T-cell (primary cell): ENCODE data around the gene NUDCD3. TPM values are rescaled to one million over a fixed set of nuclear protein-coding genes. Genes with fewer than 3 reads are reported as not detected.
A peak's percentile ranks its signal among the peaks of the same experiment; 100 is the strongest.

Experiments
- ATAC-seq, 4 experiments: fragments of 200-7000 bp in 3 of 4; fragments of 150-1000 bp in 1 of 4; cut with Tn5 transposase; replicated peaks in 1 of 4; 1 replicate in 3 of 4; 2 replicates in 1 of 4; pipeline ENCODE4 v1.10.0; 2021; ENCODE audit warnings: moderate library complexity in 3 of 4, mild to moderate bottlenecking in 2 of 4, moderate number of reproducible peaks in 1 of 4
- CTCF ChIA-PET, 2 donors: fragments of 300-600 bp; sonication (Branson Sonifier 250); formaldehyde crosslinking; loops; one replicate each; lab custom pipeline; 2022; ENCODE audit warnings: antibody characterized with exemption in 2 of 2; lab: Charles Lee
- POLR2A ChIA-PET, 2 donors: fragments of 300-600 bp; sonication (Branson Sonifier 250); formaldehyde crosslinking; loops; one replicate each; lab custom pipeline; 2022; ENCODE audit warnings: antibody characterized with exemption in 2 of 2; lab: Charles Lee
- DNase-seq, 35 experiments: peaks; one replicate each; pipeline versions ENCODE4 v3.0.0 to v3.0.0-alpha.2; 2013 to 2023
- H3K27ac ChIP-seq: one replicate; pipeline ENCODE4 v1.5.1; 2013; ENCODE audit warnings: low read length
- H3K27me3 ChIP-seq, 2 experiments: replicated peaks in 1 of 2; 1 replicate in 1 of 2; 2 replicates in 1 of 2; pipeline versions ENCODE4 v1.6.1 to v1.7.0; 2013; ENCODE audit warnings: low read length in 1 of 2, mixed read lengths in 1 of 2; ENCODE audit not compliant: control insufficient read depth in 2 of 2, insufficient read depth in 2 of 2; ENCODE audit errors: extremely low read depth in 1 of 2
- H3K36me3 ChIP-seq, 2 donors: 1 replicate in 1 of 2; 2 replicates in 1 of 2; pipeline versions ENCODE4 v1.6.1 to v1.7.0; 2013; ENCODE audit warnings: low read length in 1 of 2; ENCODE audit not compliant: control insufficient read depth in 2 of 2, insufficient read depth in 1 of 2; ENCODE audit errors: extremely low read depth in 1 of 2
- H3K4me1 ChIP-seq, 2 experiments: 1 replicate in 1 of 2; 2 replicates in 1 of 2; pipeline versions ENCODE4 v1.6.1 to v1.7.0; 2013; ENCODE audit warnings: low read length in 2 of 2, mixed read lengths in 1 of 2; ENCODE audit not compliant: insufficient read depth in 2 of 2, control insufficient read depth in 1 of 2; ENCODE audit errors: extremely low read depth in 1 of 2
- H3K4me3 ChIP-seq, 2 donors: 1 replicate in 1 of 2; 2 replicates in 1 of 2; pipeline versions ENCODE4 v1.5.1 to v1.7.0; 2013; ENCODE audit warnings: mild to moderate bottlenecking in 2 of 2, low read length in 1 of 2, moderate library complexity in 1 of 2; ENCODE audit not compliant: control insufficient read depth in 1 of 2; ENCODE audit errors: extremely low read depth in 1 of 2
- H3K9me3 ChIP-seq: 2 replicates; pipeline ENCODE4 v1.7.0; 2013
- H3K27ac Mint-ChIP-seq, 2 donors: one replicate each; pipeline ENCODE4 v1.8.0; 2020 to 2021; ENCODE audit warnings: mild to moderate bottlenecking in 2 of 2, mixed read lengths in 2 of 2
- H3K27me3 Mint-ChIP-seq, 2 donors: one replicate each; pipeline ENCODE4 v1.8.0; 2021 to 2022; ENCODE audit warnings: mixed read lengths in 2 of 2
- H3K36me3 Mint-ChIP-seq: one replicate; pipeline ENCODE4 v1.8.0; 2021; ENCODE audit warnings: mixed read lengths
- H3K4me1 Mint-ChIP-seq, 3 donors: one replicate each; pipeline ENCODE4 v1.8.0; 2020 to 2022; ENCODE audit warnings: mixed read lengths in 3 of 3, mild to moderate bottlenecking in 1 of 3
- H3K4me3 Mint-ChIP-seq, 3 donors: one replicate each; pipeline ENCODE4 v1.8.0; 2020 to 2022; ENCODE audit warnings: mild to moderate bottlenecking in 3 of 3, mixed read lengths in 3 of 3, moderate library complexity in 3 of 3
- H3K9me3 Mint-ChIP-seq, 3 donors: one replicate each; pipeline ENCODE4 v1.8.0; 2020 to 2022; ENCODE audit warnings: mixed read lengths in 3 of 3
- WGBS: methylation state at CpG from one replicate; pipeline ENCODE4 v1.1.5; 2013; ENCODE audit warnings: missing lambda C conversion rate; ENCODE audit not compliant: insufficient coverage; 5-methylcytosine and 5-hydroxymethylcytosine counted together
- total RNA-seq, 35 experiments: library from RNA in 6 of 35; stranded (reverse) in 6 of 35; fragments of 120-200 nt in 1 of 35; gene quantifications; one replicate each; pipeline versions ENCODE4 v1.2.1 to v1.2.4 and lab custom pipeline; 2013 to 2026

Gene NUDCD3
- total RNA-seq, 5 donors from 2014 or later (not counting 1 experiment from before 2014, with no cell fraction given): 87.9 to 106 (median 95.9) TPM

GRCh38 chr7:44388089-44388970, 102.1 kb downstream of the NUDCD3 start:
- no peaks in the 10 kb centered on the region for H3K4me1 Mint-ChIP-seq
- 98% methylated on average over 10 of the region's 14 CpGs for WGBS
- H3K27ac Mint-ChIP-seq: peak overlapping the region in 1 of 2 donors; percentile 61
- Histone ChIP-seq H3K36me3 (peaks cover 5 to 83% of the 10 kb centered on the region in 2 donors), H3K4me1 (no peaks in the 10 kb centered on the region), H3K9me3 (no peaks in the 10 kb centered on the region), H3K27ac (no peak overlapping the region), H3K4me3 (no peak overlapping the region), H3K27me3 (no peaks in the 10 kb centered on the region)
- no peak for ATAC-seq
- POLR2A ChIA-PET: no interaction called here
- H3K4me3 Mint-ChIP-seq: no peak overlapping the region
- peaks cover 57% of the 10 kb centered on the region for H3K36me3 Mint-ChIP-seq
- DNase-seq: no peak
- H3K27me3 Mint-ChIP-seq: no peaks in the 10 kb centered on the region
- H3K9me3 Mint-ChIP-seq: no peaks in the 10 kb centered on the region
- CTCF ChIA-PET: no interaction called here

GRCh38 chr7:44387389-44387788, 103.1 kb downstream of the NUDCD3 start:
- H3K9me3 Mint-ChIP-seq: no peaks in the 10 kb centered on the region
- ChIA-PET CTCF (no interaction called here), POLR2A (no interaction called here)
- H3K36me3 Mint-ChIP-seq: peaks cover 52% of the 10 kb centered on the region
- H3K36me3 ChIP-seq: peaks cover 5 to 81% of the 10 kb centered on the region in 2 donors
- no peaks in the 10 kb centered on the region for H3K9me3 ChIP-seq
- DNase-seq (no peak), ATAC-seq (no peak)
- H3K27me3 ChIP-seq: no peaks in the 10 kb centered on the region
- H3K4me3 Mint-ChIP-seq: no peak overlapping the region
- H3K4me1 ChIP-seq: no peaks in the 10 kb centered on the region
- no peaks in the 10 kb centered on the region for H3K27me3 Mint-ChIP-seq
- H3K27ac ChIP-seq: no peak overlapping the region
- 27% methylated on average over 2 of the region's 2 CpGs for WGBS
- H3K4me3 ChIP-seq: no peak overlapping the region
- H3K27ac Mint-ChIP-seq: no peak overlapping the region
- H3K4me1 Mint-ChIP-seq: no peaks in the 10 kb centered on the region

DNA sequence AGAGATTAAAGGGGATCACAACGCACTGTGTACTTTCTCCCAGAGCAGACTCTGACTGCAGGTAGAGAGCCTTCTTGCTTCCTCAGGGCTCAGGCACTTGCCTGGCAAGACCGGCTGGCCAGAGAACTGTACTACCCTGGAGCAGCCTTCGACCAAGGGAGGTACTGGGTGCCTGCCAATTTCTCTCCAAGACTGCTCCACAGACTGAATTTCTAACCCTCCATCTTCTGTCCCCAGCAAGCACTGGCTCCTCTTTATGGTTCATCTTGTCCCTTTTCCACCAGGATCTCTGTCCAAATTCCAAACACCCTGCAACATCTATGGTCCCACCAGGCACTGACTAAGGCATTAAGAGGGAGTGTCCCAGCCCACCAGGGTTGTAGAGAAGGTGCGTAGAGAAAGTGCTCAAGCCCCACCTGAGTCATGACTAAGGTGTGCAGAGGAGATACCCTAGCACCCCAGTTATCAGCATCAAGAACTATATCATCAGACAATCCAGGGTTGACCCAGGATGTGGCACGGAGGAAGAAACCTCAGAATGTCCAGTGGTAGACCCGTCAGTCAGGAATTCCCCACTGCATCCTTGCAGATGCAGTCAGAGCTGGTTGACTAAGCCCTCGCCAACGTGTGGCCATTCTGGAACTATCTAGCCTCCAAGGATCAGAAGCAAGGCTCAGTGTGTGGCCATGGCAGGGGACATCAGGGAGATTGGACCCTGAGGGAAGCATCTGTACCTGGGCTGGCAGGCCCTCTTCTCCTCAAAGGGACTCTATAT, 104.1 kb downstream of the NUDCD3 start:
- Mint-ChIP-seq H3K27ac (peak overlapping the region; percentile 17 to 19), H3K36me3 (peaks cover 46% of the 10 kb centered on the region), H3K27me3 (no peaks in the 10 kb centered on the region), H3K9me3 (no peaks in the 10 kb centered on the region), H3K4me3 (no peak overlapping the region), H3K4me1 (no peaks in the 10 kb centered on the region)
- Histone ChIP-seq H3K9me3 (no peaks in the 10 kb centered on the region), H3K27ac (no peak overlapping the region), H3K4me3 (no peak overlapping the region), H3K27me3 (no peaks in the 10 kb centered on the region), H3K4me1 (no peaks in the 10 kb centered on the region), H3K36me3 (peaks cover 7 to 76% of the 10 kb centered on the region in 2 donors)
- POLR2A ChIA-PET: no interaction called here
- CTCF ChIA-PET: no interaction called here
- 95% methylated on average over 7 of the region's 8 CpGs for WGBS
- ATAC-seq (no peak), DNase-seq (no peak)

DNA sequence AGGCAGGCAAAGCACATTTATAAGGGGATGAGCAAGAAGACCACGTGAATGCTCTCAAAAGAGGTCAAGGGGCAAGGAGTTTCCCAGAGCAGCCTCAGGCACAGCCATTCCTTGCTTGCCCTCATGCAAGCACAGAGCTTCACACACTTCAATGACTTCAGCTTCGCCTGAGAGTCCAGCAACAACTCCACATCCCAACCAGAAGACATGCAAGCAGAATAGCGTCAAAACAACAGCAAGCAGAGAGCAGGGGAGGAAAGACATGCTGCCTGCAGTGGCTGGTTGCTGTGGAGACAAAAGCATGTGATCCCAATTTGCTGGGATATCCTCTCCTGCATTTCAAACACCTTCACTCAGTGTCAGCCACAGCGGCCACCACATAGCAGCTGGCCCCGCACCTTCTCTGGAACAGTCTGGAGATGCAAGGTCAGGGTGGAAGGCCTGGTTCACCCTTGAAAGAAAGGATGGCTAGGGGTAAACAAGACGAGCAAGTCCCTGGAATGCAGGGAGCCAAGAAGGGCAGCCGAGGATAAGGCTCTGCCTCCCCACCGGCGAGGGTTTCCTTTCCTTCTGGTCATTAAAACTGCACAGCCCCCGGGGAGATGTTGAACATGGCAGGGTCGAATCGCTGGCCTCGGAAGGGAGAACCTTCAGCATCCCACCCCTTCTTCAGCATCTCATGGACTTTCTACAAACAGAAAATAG, 104.9 kb downstream of the NUDCD3 start:
- no peaks in the 10 kb centered on the region for H3K27me3 Mint-ChIP-seq
- 95% methylated on average over 7 of the region's 13 CpGs for WGBS
- CTCF ChIA-PET: no interaction called here
- no peaks in the 10 kb centered on the region for H3K9me3 ChIP-seq
- H3K27ac ChIP-seq: no peak overlapping the region
- ATAC-seq: no peak
- no peak for DNase-seq
- H3K27ac Mint-ChIP-seq: no peak overlapping the region
- H3K4me1 ChIP-seq: no peaks in the 10 kb centered on the region
- H3K4me3 ChIP-seq: no peak overlapping the region
- peaks cover 7 to 69% of the 10 kb centered on the region in 2 donors for H3K36me3 ChIP-seq
- POLR2A ChIA-PET: no interaction called here
- H3K36me3 Mint-ChIP-seq: peaks cover 42% of the 10 kb centered on the region
- H3K4me1 Mint-ChIP-seq: no peaks in the 10 kb centered on the region
- no peaks in the 10 kb centered on the region for H3K27me3 ChIP-seq
- no peak overlapping the region for H3K4me3 Mint-ChIP-seq
- H3K9me3 Mint-ChIP-seq: no peaks in the 10 kb centered on the region

DNA sequence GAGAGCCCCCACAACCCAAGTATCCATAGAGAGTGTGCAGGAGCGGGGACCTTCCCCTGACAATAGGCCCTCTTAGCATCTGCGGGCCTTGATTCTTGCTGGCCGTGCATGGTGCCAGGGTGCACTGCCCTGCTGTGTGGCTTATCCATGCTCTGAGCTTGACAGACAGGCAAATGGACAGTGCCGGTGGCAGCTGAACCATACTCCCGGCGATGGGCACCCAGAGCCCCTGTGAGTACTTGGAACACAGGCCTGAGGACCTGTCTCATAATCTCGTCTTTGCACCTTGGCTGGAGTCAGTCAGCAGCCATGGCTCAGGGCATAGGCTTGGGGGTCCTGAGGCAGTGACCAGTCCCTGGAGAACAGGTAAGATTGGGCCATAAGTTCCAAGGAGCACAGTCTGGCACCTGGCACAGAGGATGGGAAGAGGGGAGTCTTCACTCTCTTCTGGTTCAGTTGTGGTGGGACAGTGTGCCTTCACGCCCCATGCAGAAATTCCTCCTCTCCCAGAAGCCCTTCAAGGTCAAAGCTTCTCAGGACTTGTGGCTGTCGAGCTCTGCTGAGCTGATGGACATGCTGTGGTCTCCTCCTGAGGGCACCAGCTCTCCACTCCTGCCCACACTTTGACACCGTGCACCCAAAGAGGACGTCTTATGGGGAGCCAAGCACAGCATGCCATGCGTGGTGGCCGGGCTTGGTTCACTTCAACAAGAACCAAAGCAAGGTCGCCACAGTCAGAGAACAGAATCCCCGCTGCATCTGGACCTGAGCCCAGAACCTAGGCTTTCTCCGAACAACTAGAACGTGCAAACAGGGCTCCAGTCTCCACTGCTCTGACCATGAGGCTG, 105.6 kb downstream of the NUDCD3 start:
- Histone ChIP-seq H3K9me3 (no peaks in the 10 kb centered on the region), H3K4me3 (no peak overlapping the region), H3K4me1 (no peaks in the 10 kb centered on the region), H3K27ac (no peak overlapping the region), H3K27me3 (no peaks in the 10 kb centered on the region), H3K36me3 (peaks cover 4 to 68% of the 10 kb centered on the region in 2 donors)
- CTCF ChIA-PET: no interaction called here
- Mint-ChIP-seq H3K4me3 (no peak overlapping the region), H3K4me1 (no peaks in the 10 kb centered on the region), H3K9me3 (no peaks in the 10 kb centered on the region), H3K27ac (no peak overlapping the region), H3K27me3 (no peaks in the 10 kb centered on the region), H3K36me3 (peaks cover 38% of the 10 kb centered on the region)
- no peak for ATAC-seq
- POLR2A ChIA-PET: no interaction called here
- peak in 1 of 35 experiments; percentile 14 for DNase-seq
- 94% methylated on average over 16 of the region's 17 CpGs for WGBS
